GM19468 (cell line): ENCODE measurements around the gene GALNT9.
"Not testable (repeated sequence)": the region's sequence is repeated elsewhere in the genome, so short reads cannot be mapped to it uniquely, and the experiment has no call there.

Source experiments
- ATAC-seq: cut with Tn5 transposase; IDR thresholded peaks from one replicate; pipeline ENCODE4 v1.9.1; 2021; ENCODE audit warnings: mild to moderate bottlenecking, moderate library complexity, moderate number of reproducible peaks; ENCODE audit not compliant: unreplicated experiment; ENCODE audit errors: extremely low read depth

The GALNT9 gene

DNA sequence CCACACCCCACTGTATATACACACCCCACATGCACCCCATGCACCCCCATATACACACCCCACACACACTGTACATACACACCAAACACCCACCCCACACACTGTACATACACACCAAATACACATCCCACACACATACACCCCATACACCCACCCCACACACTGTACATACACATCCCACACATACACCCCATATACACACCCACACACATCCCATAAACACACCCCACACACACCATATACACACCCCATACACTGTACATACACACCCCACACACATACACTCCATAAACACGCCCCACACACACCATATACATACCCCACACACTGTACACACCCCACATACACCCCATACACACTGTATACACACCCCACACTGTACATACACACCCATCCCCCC is 102.8 kb downstream of the GALNT9 start:
- no peak for ATAC-seq

DNA sequence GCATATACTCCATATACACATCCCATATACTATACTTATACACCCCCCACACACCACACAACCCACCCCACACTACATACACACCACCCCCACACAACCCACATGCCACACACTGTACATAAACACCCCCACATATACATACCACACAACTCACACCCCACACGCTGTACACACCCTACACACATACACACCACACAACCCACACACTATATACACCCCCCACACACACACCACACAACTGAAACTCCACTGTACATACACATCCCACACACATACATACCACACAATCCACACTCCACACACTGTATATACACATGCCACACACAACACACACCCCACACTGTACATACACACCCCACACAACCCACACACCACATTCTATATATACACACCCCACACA is 104.2 kb downstream of the GALNT9 start:
- no peak for ATAC-seq

GRCh38 chr12:132224484-132224883 is 104.9 kb downstream of the GALNT9 start:
- ATAC-seq, result no peak

GRCh38 chr12:132222808-132223173 is 106.6 kb downstream of the GALNT9 start:
- no peak for ATAC-seq

DNA sequence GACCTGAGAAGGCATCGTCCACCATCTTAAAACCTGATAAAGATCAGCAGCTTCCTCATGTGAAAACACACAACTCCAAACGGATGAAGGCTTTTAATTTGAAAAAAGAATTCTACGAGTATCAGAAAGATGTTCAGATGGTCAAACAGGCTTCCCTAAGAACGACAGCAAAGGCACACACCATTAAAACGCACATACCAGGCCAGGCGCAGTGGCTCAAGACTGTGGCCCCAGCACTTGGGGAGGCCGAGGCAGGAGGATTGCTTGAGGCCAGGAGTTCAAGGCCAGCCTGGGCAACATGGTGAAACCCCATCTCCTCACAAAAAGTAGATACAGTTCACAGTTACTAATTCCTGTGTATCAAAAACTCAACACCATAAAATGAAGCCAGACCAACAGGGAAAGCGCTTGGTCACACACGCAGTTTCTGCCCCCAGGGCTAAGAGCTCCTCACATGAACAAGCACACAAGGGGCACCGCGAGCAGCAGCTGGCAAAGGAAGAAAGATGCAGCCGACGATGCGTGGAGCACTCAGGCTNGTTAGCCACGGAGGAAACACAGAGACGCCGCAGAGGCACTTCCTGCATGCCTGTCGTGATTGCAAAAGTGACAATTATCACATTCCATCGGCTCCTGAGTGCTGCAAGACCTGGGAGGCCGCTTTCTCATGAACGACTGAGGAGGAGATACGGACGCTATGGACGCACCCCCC is 107.1 kb downstream of the GALNT9 start:
- no peak for ATAC-seq

- ATAC-seq, result not testable (repeated sequence)
Observed at GRCh38 chr12:132219761-132220160, 109.6 kb downstream of the GALNT9 start.

- ATAC-seq, result no peak
Observed at GRCh38 chr12:132219323-132219722, 110.1 kb downstream of the GALNT9 start.

DNA sequence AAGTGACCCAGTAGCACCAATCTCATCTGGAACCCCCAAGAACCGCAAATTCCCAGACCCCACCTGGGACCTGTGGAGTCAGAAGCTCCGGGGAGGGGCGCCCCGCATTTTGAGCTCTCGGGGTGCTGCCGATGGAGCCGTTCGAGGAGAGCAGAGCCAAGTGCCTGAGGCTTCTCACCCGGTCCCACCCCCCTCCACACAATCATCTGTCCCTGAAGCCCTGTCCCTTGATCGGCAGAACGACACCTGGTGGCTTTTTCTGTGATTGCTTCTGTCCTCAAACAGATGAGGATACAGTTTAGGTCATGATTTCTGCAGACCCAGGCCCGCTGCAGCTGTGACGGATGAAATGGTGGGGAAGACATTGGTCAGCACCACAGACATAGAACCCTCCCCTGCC is 110.5 kb downstream of the GALNT9 start:
- no peak for ATAC-seq

DNA sequence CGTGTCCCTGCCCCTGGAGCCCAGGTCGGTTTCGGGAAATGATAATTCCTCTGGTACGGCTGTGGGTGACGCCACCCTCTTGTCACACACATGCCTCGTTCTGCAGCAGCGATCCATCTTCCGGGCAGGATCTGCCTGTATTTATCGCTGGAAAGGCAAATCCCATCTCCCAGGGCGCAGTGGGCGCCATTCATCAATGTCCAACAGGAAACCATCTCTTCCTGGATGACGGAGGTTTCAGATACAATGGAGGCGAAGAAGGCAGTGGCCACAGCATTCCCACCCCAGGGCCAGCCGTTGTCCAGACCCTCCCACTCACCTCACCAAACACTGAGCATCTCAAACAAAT is 110.9 kb downstream of the GALNT9 start:
- ATAC-seq, result no peak

DNA sequence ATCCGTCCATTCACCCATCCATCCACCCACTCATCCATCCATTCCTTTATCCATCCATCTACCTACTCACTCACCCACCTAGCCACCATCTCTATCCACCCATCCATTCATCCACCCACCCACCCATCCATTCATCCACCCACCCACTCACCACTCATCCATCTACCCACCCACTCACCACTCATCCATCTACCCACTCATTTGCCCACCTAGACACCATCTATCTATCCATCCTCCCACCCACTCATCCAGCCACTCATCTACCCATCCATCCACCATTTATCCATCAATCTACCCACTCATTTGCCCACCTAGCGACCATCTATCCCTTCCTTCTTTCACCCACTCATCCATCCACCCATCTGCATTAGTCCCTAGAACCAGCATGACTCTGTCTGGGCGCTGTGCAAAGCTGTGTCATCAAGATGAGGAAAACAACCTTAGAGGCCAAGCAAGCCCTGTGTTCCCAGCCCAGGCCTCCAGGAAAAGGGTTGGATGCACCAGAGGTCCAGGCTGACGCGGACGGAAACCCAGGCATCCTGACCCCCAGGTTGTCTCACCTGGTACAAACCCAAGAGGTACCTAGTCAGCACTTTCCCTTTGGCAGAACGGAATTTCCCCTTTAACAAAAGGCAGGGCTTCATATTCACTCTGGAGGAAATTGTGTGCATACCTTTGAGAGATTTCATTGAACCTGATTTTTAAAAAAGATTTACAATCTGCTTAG is 111.4 kb downstream of the GALNT9 start:
- no peak for ATAC-seq

DNA sequence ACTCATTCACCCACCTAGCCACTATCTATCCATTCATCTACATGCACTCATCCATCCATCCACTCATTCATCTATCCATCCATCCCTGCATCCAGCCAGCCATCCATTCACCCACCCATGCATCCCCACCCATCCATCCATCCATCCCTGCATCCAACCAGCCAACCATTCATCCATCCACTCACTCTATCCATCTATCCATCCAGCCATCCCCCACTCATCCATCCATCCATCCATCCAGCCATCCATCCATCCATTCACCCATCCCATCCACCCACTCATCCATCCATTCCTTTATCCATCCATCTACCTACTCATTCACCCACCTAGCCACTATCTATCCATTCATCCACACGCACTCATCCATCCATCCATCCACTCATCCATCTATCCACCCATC is 112.0 kb downstream of the GALNT9 start:
- no peak for ATAC-seq

DNA sequence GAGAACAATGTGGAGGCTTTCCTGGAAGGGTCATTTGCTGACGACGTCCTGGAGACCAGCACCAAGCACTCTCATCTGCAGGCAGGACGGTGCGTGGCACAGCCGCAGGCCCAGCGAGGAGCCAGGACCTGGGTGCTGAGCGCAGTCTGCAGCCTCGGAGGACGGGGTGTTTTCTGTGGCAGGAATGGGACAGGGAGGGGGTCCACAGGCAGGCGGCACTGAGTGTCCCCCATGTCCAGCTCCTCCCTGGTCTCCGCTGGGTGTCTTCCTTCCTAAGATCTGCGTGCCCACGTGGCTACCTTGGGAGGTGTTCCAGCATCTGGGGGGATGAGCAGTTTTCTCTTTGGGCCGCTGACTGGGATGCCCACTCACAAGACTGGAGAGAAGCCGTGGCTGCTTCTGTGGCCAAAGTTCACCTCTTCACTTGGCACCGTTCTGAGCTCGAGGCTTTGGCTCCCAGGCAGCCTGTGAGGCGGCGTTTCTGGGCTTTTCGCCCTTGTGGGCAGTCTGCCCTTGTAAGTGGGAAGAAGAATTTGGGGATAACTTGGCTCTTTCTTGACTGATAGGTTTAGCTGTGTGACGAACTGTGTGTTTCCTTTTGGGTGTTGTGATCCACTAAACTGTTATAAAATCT is 112.9 kb downstream of the GALNT9 start:
- no peak for ATAC-seq

GRCh38 chr12:132215299-132215989 is 113.9 kb downstream of the GALNT9 start:
- no peak for ATAC-seq

- no peak for ATAC-seq
Observed at GRCh38 chr12:132214891-132215290, 114.5 kb downstream of the GALNT9 start.

- ATAC-seq, result no peak
Observed at GRCh38 chr12:132214161-132214476, 115.3 kb downstream of the GALNT9 start.

DNA sequence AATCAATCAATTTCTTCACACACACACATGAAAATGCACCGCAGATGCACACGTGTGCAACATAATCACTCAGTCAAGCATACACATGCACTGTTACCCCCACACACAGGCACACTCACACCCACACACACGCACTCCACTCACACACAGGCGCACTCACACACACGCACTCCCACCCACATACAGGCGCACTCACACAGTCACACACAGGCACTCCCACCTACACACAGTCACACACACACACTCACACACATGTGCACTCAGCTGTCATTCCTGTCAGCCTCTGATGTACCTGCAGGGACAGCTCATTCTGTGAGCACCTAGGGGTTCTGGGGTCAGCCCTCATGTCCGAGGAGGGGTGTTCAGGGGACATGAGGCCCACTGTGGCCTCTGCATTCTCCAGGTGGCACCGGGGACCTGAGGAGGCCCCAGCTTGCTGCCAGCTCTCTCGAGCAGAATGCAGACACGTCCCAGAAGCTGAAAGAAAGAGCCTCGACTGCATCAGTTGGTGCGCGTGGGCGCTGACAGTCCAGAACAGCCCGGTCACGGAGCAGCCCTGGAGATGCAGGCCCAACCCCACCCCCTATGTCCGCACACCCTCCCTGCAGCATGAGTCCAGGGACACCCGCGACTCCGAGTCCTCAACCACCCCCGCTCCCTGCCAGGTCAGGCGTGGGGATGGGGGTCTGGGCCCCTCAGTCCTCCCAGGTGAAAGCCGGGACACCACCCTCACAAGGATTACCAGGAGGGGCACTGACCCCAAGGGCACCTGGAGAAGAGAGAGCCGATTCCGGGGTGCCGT is 115.8 kb downstream of the GALNT9 start:
- ATAC-seq, result no peak

DNA sequence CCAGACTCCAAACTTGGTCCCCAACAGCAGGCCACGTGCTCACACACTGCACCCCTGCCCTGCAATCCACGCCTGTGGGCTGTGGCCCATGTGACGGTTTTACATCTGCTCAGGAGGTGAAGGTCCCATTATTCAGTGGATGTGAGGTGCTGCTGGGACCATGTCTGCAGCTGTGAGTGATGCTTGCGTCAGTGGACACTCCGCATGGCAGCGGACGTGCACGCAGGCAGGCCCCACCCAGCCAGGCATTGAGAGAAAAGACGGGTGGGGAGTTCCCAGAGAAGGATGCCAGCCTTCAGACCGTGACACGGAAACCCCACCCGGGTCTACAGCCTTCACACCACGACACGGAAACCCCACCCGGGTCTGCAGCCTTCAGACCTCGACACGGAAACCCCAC is 117.6 kb downstream of the GALNT9 start:
- ATAC-seq, result no peak

DNA sequence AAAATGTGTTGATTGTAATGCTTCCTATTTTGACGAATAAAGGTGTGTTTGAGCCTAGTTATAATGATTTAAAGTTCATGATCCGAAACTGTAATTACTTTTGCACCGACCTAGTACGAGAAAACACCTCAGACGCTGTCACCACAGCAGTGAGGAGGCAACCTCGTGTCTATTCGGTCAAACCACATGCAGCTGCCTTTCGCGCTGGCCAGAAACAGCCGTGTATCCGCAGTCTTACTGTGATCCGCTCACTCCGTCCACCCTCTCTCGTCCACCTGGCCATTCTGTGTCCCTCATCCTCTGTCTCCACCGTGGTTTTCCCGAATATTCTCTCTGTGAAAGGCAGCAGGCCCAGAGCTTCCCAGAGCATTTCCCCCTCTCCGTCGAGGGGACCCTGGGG is 118.1 kb downstream of the GALNT9 start:
- no peak for ATAC-seq

DNA sequence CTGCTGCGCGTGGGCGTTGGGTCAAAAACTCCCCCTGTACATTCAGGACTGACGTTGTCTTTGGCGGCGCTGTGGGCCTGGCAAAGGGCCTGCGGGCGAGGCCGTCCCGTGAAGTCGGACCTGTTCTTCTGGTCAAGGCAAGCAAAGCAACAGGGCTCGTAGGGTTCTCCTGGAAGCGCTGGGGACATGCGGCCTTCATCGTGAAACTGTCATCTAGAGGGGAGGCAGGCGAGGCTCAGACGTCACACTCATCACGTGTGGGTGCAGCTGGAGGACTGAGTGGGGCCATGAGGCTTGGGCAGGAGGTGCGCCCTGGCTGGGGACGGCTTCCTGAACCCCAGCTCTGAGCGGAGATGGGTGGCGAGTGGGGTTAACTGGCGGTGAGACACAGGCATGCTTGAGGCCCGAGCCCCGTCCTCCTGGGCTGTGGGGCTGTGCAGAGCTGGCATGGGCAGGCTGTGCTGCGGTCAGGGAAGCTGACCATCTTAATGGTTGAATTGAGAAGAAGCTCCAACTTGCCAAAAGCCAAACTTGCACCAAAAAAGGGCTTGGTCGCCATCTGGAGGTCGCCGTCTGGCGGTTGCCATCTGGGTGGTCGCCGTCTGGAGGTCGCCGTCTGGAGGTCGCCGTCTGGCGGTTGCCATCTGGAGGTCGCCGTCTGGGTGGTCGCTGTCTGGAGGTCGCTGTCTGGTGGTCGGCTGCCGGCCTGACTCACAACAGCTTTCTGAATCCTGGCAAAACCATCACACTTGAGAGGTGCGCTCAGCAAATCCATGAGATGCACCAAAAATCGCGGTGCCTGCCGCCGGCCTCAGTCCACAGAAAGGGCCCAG is 119.0 kb downstream of the GALNT9 start:
- no peak for ATAC-seq
